ENCODE results near the gene TRIO. TPM values are rescaled to one million over a fixed set of nuclear protein-coding genes. Genes with fewer than 3 reads are reported as not detected.

TRIO gene
- total and polyA plus RNA-seq, 12 donors = 26.2 to 85.2 (median 61.9) TPM

- no peak for DNase-seq
- Histone ChIP-seq H3K27ac (no peak overlapping the region), H3K4me1 (no peaks in the 10 kb centered on the region), H3K27me3 (no peaks in the 10 kb centered on the region), H3K36me3 (peaks cover 0 to 100% (median 57%) of the 10 kb centered on the region in 9 donors), H3K9me3 (no peaks in the 10 kb centered on the region), H3K4me3 (no peak overlapping the region)
- no peak for TF ChIP-seq CTCF (IDR thresholded peaks at IDR 0.05)
- 79 to 81% methylated on average over 3 of the region's 3 CpGs for WGBS, 2 donors
- no peak for ATAC-seq
- intact Hi-C loops (cut with DNase I) = no loop called here
Observed at GRCh38 chr5:14472986-14473567, 329.9 kb downstream of the TRIO start.

DNA sequence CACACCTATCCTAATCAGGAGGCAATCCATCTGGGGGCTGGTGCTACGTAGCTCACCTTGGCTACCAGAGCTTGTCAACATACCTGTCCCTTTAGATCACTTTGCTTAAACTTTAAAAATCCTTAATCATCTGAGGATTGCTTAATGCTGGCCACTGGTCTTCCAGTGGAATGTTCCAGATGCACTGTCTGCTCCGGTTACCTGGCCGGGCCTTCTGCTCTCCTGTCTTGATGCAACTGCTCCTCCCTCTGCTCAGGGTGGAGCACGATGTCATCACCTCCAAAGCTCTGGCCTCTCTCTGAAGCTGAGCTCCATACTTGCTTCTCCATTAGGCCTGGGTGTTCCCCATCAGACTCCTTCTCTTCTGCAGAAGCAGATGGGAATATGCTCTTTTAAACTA is 331.9 kb downstream of the TRIO start:
- Histone ChIP-seq H3K4me3 (no peak overlapping the region), H3K4me1 (no peaks in the 10 kb centered on the region), H3K36me3 (peaks cover 0 to 100% (median 65%) of the 10 kb centered on the region in 9 donors), H3K27ac (no peak overlapping the region), H3K27me3 (no peaks in the 10 kb centered on the region), H3K9me3 (no peaks in the 10 kb centered on the region)
- DNase-seq (no peak), ATAC-seq (no peak)
- intact Hi-C loops (cut with DNase I) = no loop called here
- WGBS, 2 donors = 93 to 95% methylated on average over 4 of the region's 4 CpGs
- no peak for TF ChIP-seq CTCF (IDR thresholded peaks at IDR 0.05)

- TF ChIP-seq CTCF (IDR thresholded peaks at IDR 0.05) = no peak
- WGBS, 2 donors = 94 to 95% methylated on average over 4 of the region's 4 CpGs
- peaks cover 0 to 100% (median 75%) of the 10 kb centered on the region in 9 donors for H3K36me3 ChIP-seq
- no peaks in the 10 kb centered on the region for H3K4me1 ChIP-seq
- ATAC-seq (no peak), DNase-seq (no peak)
- H3K27ac ChIP-seq = no peak overlapping the region
- no peaks in the 10 kb centered on the region for H3K9me3 ChIP-seq
- H3K4me3 ChIP-seq = no peak overlapping the region
- no peaks in the 10 kb centered on the region for H3K27me3 ChIP-seq
- intact Hi-C loops (cut with DNase I) = no loop called here
Observed at GRCh38 chr5:14476786-14477435, 333.8 kb downstream of the TRIO start.

DNA sequence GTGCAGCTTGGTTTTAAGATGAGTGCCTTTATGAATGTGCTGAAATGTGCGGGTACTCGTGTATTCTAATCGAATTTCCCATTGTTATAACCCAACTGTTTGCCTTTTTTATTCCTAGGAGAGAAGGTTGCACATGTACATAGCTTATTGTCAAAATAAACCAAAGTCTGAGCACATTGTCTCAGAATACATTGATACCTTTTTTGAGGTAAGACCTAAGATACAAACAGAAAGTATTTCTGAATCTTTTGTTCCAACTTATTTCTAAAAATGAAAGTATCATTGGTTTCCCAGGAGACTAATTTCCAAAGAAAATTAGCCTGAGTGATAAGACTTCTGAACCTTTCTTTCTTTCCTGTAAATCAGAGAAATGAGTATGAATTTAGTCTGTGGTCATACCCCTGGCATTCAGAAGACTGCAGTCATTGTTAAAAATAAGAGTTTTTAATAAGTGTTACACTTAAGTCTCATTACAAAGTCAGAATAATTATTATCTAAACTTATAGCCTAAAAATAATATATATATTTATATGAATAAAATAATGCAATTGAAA is 336.1 kb downstream of the TRIO start:
- no peak for ATAC-seq
- DNase-seq = no peak
- WGBS, 2 donors = 89 to 91% methylated on average over 3 of the region's 3 CpGs
- intact Hi-C loops (cut with DNase I) = no loop called here
- no peaks in the 10 kb centered on the region for H3K4me1 ChIP-seq
- no peaks in the 10 kb centered on the region for H3K27me3 ChIP-seq
- TF ChIP-seq CTCF (IDR thresholded peaks at IDR 0.05) = no peak
- H3K27ac ChIP-seq = no peak overlapping the region
- no peaks in the 10 kb centered on the region for H3K9me3 ChIP-seq
- peaks cover 0 to 100% (median 80%) of the 10 kb centered on the region in 9 donors for H3K36me3 ChIP-seq
- no peak overlapping the region for H3K4me3 ChIP-seq

Measured in heart right ventricle (tissue), 16 donors.